NT2/D1 (cell line): ENCODE measurements around the gene ROPN1L.

Experiments
- DNase-seq: peaks from one replicate; pipeline ENCODE4 v3.0.0-alpha.2; 2011; ENCODE audit warnings: low read depth, low spot score
- H3K27me3 ChIP-seq: 2 replicates; pipeline ENCODE4 v1.6.0; 2011; ENCODE audit warnings: mild to moderate bottlenecking; ENCODE audit not compliant: insufficient read length, insufficient read depth
- H3K36me3 ChIP-seq: 2 replicates; pipeline ENCODE4 v1.6.1; 2011; ENCODE audit warnings: mild to moderate bottlenecking, low read length, mixed read lengths; ENCODE audit not compliant: insufficient read depth, insufficient read length
- H3K4me1 ChIP-seq: 2 replicates; pipeline ENCODE4 v1.5.1; 2011; ENCODE audit not compliant: insufficient read depth, insufficient read length
- H3K4me3 ChIP-seq: 2 replicates; pipeline ENCODE4 v1.5.1; 2011; ENCODE audit warnings: low read depth; ENCODE audit not compliant: insufficient read length
- H3K9ac ChIP-seq: 2 replicates; pipeline ENCODE4 v1.6.0; 2011; ENCODE audit warnings: low read depth; ENCODE audit not compliant: insufficient read length
- H3K9me3 ChIP-seq: 2 replicates; pipeline ENCODE4 v1.5.1; 2011; ENCODE audit warnings: mild to moderate bottlenecking, low read length; ENCODE audit not compliant: insufficient read depth
- SUZ12 ChIP-seq: IDR thresholded peaks from 2 replicates; pipeline ENCODE4 v1.6.1; 2011; ENCODE audit not compliant: insufficient read length, insufficient read depth; ENCODE audit errors: extremely low read depth
- YY1 ChIP-seq: IDR thresholded peaks from 2 replicates; pipeline ENCODE4 v1.6.1; 2011; ENCODE audit not compliant: insufficient read length, insufficient read depth
- ZNF274 ChIP-seq: IDR thresholded peaks from 2 replicates; pipeline ENCODE4 v1.6.1; 2011; ENCODE audit warnings: mild to moderate bottlenecking, low read depth, low read length

ROPN1L gene

DNA sequence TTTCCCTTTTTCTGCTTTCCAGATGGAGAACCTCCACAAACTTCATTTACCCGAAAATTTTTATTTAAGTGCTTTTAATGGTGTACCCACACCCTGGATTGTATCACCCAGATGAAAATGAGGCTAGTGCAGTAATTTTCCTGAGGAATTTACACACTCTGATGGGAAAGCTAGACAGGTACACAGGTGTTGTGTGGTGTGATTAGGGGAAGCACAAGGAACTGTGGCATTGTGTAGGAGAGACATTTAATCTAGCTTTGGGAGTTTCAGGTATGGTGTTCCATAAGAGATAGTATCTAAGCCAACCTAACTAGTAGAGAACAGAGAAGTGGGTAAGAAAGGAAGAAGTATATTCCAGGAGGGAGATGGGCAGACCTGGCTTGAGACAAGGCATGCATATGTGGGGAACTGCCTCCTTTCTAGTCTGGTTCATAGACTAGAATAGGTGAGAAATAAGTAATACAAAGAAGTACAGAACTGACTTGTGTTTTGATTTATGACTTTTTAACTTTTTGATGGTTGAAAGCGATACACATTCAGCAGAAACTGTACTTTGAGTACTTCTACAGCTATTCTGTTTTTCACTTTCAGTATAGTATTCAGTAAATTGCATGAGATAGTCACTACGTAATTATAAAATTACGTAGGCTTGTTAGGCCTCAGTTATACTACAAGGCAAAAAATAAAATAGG is 22.9 kb upstream of the ROPN1L start:
- no peak for DNase-seq
- Histone ChIP-seq H3K4me3 (no peak overlapping the region), H3K9me3 (no peaks in the 10 kb centered on the region), H3K4me1 (no peaks in the 10 kb centered on the region), H3K27me3 (no peaks in the 10 kb centered on the region), H3K9ac (no peak overlapping the region), H3K36me3 (peaks cover 75% of the 10 kb centered on the region)
- no peak for TF ChIP-seq ZNF274
- TF ChIP-seq SUZ12: no peak
- TF ChIP-seq YY1: no peak

DNA sequence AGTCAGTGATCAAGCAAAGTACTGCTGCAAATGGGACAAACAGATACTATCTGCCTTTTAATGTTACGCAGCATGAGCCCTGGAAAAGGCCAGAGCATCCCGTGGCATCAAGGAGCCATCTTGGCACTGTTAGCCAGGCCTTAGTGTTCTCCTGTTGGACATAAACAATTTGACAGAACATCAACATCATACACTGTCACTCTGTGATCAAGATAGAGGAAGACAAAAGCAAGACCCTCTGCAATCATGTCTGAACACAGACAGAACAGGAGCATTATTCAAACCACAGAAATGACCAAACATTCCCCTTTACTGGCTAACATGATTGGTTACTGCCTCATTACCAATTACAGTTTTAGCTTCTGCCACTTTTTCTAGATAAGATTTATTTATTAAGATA is 21.2 kb upstream of the ROPN1L start:
- DNase-seq: no peak
- H3K27me3 ChIP-seq: no peaks in the 10 kb centered on the region
- TF ChIP-seq ZNF274 (no peak), SUZ12 (no peak), YY1 (no peak)
- H3K9ac ChIP-seq: no peak overlapping the region
- no peaks in the 10 kb centered on the region for H3K4me1 ChIP-seq
- H3K36me3 ChIP-seq: peaks cover 68% of the 10 kb centered on the region
- no peak overlapping the region for H3K4me3 ChIP-seq
- no peaks in the 10 kb centered on the region for H3K9me3 ChIP-seq

DNA sequence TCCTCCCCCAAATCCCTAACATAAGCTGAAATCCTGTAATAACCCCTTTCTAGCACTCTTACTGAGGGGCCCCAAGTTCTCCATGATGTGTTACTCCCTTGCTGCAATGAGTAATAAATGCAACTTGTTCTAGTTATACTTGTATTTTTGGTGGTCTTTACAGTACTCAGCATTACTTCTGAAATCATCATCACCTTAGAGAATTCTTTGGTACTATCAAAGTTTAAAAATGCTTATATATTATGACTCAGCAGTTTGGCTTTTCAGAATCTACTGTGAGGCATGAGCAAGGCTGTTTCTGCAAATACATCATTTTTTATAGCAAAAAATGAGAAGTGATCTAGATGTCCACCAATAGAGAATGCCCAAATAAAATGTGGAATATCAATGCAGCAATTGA is 20.7 kb upstream of the ROPN1L start:
- H3K36me3 ChIP-seq: peaks cover 66% of the 10 kb centered on the region
- DNase-seq: no peak
- H3K9ac ChIP-seq: no peak overlapping the region

DNA sequence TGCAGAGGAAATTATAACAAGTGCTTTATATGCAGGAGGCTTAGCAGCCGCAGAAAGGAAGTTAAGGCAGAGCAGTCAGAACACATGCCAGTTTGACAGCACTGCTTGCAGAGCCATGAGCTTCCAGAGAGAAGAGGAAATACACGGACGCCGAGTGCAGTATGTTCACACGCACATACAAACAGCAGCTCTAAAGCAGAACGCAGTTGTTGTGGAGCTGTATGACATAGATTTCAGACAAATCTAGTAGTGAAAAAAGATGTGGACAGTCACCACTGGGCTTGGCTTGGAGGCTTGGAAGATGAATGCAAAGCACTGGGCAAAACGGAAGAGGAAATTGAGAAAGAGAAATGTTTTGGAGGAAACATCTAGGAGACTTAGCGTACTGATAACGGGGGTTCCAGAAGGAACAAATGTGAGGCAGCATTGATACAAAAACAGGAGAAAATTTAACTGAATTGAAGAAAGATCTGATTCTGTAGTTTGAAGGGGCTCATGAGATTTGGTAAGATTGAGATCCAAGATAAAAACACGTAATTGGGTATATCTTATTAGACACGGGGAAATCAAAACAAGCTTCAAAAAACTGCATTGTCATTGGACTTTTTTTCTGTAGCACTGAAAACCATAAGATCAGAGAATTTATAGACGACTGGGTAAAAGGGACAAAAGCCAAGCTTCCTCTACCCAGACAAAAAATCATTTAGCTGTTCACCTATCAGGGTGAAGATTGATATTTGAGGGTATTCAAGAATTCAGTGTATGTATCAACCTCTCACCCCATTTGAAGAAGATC is 19.6 kb upstream of the ROPN1L start:
- H3K4me1 ChIP-seq: no peaks in the 10 kb centered on the region
- TF ChIP-seq SUZ12 (no peak), YY1 (no peak), ZNF274 (no peak)
- H3K4me3 ChIP-seq: no peak overlapping the region
- DNase-seq: no peak
- no peak overlapping the region for H3K9ac ChIP-seq
- H3K9me3 ChIP-seq: no peaks in the 10 kb centered on the region
- peaks cover 66% of the 10 kb centered on the region for H3K36me3 ChIP-seq
- H3K27me3 ChIP-seq: no peaks in the 10 kb centered on the region

More for the DNA sequence above, 20.7 kb upstream of the ROPN1L start:
- no peak for TF ChIP-seq YY1
- no peak for TF ChIP-seq SUZ12
- no peak for TF ChIP-seq ZNF274
- no peaks in the 10 kb centered on the region for H3K4me1 ChIP-seq
- H3K27me3 ChIP-seq: no peaks in the 10 kb centered on the region
- no peak overlapping the region for H3K4me3 ChIP-seq
- H3K9me3 ChIP-seq: no peaks in the 10 kb centered on the region

DNA sequence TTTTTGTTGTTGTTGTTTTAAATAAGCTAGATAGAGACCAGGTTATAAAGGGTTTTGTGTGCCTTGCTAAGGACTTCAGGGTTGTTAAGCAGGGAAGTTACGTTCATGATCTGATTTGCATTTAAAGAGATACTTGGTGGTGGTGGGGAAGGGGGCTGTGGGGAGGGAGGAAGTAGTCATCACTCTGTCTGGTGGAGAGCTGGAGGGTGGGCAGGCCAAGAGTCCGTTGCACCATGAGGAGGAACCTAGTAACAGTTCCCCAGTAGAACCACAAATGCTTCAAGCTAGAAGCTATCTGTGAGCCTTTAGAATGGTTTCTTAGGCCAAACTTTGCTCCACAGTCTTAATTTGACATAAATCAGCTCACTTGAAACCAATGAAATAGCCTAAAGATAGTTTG is 18.7 kb upstream of the ROPN1L start:
- DNase-seq: no peak
- no peak overlapping the region for H3K4me3 ChIP-seq
- H3K27me3 ChIP-seq: no peaks in the 10 kb centered on the region
- H3K36me3 ChIP-seq: peaks cover 66% of the 10 kb centered on the region
- TF ChIP-seq SUZ12: no peak
- TF ChIP-seq YY1: no peak
- no peak overlapping the region for H3K9ac ChIP-seq
- H3K9me3 ChIP-seq: no peaks in the 10 kb centered on the region
- no peaks in the 10 kb centered on the region for H3K4me1 ChIP-seq

DNA sequence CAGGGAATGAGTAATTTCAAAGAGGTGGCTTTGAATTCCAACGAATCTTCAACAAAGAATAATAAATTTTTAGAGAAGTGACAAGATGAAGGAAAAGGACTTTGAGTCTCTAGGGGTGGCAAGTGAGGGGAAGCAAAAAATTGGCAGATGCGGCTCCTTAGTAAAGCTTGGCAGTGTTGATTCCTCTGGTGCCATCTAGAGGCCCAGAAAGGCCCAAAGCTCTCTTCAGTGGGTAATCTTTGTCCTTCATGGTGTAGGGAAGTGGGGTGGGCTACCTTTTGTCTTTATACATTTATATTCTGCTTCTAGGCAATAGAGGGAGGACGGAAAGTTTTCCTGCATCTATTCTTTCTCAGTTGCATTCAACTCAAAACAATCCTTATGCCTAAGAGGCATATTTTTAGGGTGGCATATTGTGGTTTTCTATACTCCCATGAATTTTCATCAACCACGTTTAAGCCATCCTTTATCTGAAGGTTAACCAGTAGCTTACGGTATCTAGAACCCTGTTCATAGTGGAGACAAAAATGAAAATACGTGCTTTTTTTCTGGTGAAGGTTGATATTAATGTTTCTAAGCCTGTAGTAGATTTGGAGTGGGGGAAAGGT is 17.5 kb upstream of the ROPN1L start:
- Histone ChIP-seq H3K4me1 (no peaks in the 10 kb centered on the region), H3K9ac (no peak overlapping the region), H3K9me3 (no peaks in the 10 kb centered on the region), H3K36me3 (peaks cover 60% of the 10 kb centered on the region), H3K4me3 (no peak overlapping the region), H3K27me3 (no peaks in the 10 kb centered on the region)
- DNase-seq: no peak
- TF ChIP-seq YY1 (no peak), SUZ12 (no peak), ZNF274 (no peak)

DNA sequence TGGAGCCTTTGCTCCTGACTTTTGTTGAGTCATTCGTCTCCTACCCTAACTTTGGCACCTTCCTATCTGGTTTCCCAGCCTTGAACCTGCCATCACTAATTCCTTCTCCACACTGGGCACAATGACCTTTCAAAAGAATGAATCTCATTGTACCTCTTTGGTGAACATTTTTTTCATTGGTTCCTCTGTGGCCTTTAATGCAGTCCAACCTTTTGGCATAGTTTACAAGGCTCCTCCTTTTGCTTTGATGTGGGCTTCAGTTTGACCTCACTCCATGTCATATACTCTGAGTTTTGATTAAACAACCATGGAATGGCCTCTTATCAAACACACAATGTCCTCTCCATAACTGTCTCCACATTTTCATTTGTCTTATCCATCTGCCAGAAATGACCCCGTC is 14.5 kb upstream of the ROPN1L start:
- H3K4me3 ChIP-seq: no peak overlapping the region
- H3K9ac ChIP-seq: no peak overlapping the region
- H3K9me3 ChIP-seq: no peaks in the 10 kb centered on the region
- DNase-seq: no peak
- H3K36me3 ChIP-seq: peaks cover 55% of the 10 kb centered on the region
- no peaks in the 10 kb centered on the region for H3K27me3 ChIP-seq
- no peak for TF ChIP-seq YY1
- TF ChIP-seq SUZ12: no peak
- TF ChIP-seq ZNF274: no peak
- H3K4me1 ChIP-seq: no peaks in the 10 kb centered on the region
